HL-60 (cell line): Measurements from ENCODE around the gene UNK.

Source experiments
- DNase-seq, 2 experiments: peaks; one replicate each; pipeline ENCODE4 v3.0.0-alpha.2; 2010 to 2020; ENCODE audit warnings: low read depth in 1 of 2, low spot score in 1 of 2
- H3K27ac ChIP-seq: fragments of 250-450 bp; sonication (Bioruptor Pico); replicated peaks from 2 replicates; pipeline ENCODE4 v1.5.1; 2020; ENCODE audit warnings: mild to moderate bottlenecking, moderate library complexity
- H3K27me3 ChIP-seq: fragments of 250-450 bp; sonication (Bioruptor Pico); 2 replicates; pipeline ENCODE4 v1.5.1; 2021; ENCODE audit warnings: mild to moderate bottlenecking, moderate library complexity; ENCODE audit not compliant: insufficient read depth, poor library complexity, severe bottlenecking
- H3K4me3 ChIP-seq: replicated peaks from 2 replicates; pipeline ENCODE4 v1.5.1; 2011; ENCODE audit warnings: mild to moderate bottlenecking, control low read depth, low read length; ENCODE audit not compliant: insufficient read depth
- CTCF ChIP-seq: IDR thresholded peaks from one replicate; pipeline ENCODE4 v1.5.1; 2011; ENCODE audit warnings: low read length, control low read depth, inconsistent platforms; ENCODE audit not compliant: insufficient read depth
- GABPA ChIP-seq: IDR thresholded peaks from 2 replicates; pipeline ENCODE4 v1.6.1; 2012; ENCODE audit warnings: low read depth
- POLR2AphosphoS5 ChIP-seq: IDR thresholded peaks from 2 replicates; pipeline ENCODE4 v1.6.1; 2012; ENCODE audit warnings: low read depth
- REST ChIP-seq: IDR thresholded peaks from 2 replicates; pipeline ENCODE4 v1.6.1; 2012; ENCODE audit warnings: low read depth; ENCODE audit not compliant: insufficient replicate concordance
- SPI1 ChIP-seq: IDR thresholded peaks from 2 replicates; pipeline ENCODE4 v1.6.1; 2012; ENCODE audit warnings: low read depth, mild to moderate bottlenecking, borderline replicate concordance

Gene UNK

GRCh38 chr17:75834279-75834920 lies 49.8 kb downstream of the UNK start:
- H3K27ac ChIP-seq = no peak overlapping the region
- DNase-seq = no peak
- H3K4me3 ChIP-seq = no peak overlapping the region
- H3K27me3 ChIP-seq = no peaks in the 10 kb centered on the region
- no peak for TF ChIP-seq CTCF
- no peak for TF ChIP-seq POLR2AphosphoS5
- no peak for TF ChIP-seq GABPA
- no peak for TF ChIP-seq REST
- TF ChIP-seq SPI1 = no peak

- H3K4me3 ChIP-seq = no peak overlapping the region
- no peak overlapping the region for H3K27ac ChIP-seq
- no peak for DNase-seq
- no peaks in the 10 kb centered on the region for H3K27me3 ChIP-seq
- TF ChIP-seq REST = no peak
- TF ChIP-seq CTCF = no peak
- TF ChIP-seq GABPA = no peak
Measured at GRCh38 chr17:75834928-75835653, 50.5 kb downstream of the UNK start.

GRCh38 chr17:75835654-75835987 lies 51.0 kb downstream of the UNK start:
- no peaks in the 10 kb centered on the region for H3K27me3 ChIP-seq
- H3K27ac ChIP-seq = no peak overlapping the region
- no peak for TF ChIP-seq POLR2AphosphoS5
- no peak for TF ChIP-seq GABPA
- TF ChIP-seq CTCF = no peak
- no peak for TF ChIP-seq SPI1
- TF ChIP-seq REST = no peak
- no peak for DNase-seq
- H3K4me3 ChIP-seq = no peak overlapping the region
